ENCODE measurements around the gene AP3S2. TPM values are rescaled to one million over a fixed set of nuclear protein-coding genes. Genes with fewer than 3 reads are reported as not detected.

AP3S2 gene
- total RNA-seq, 1 experiment from 2014 or later = 35.7 TPM

DNA sequence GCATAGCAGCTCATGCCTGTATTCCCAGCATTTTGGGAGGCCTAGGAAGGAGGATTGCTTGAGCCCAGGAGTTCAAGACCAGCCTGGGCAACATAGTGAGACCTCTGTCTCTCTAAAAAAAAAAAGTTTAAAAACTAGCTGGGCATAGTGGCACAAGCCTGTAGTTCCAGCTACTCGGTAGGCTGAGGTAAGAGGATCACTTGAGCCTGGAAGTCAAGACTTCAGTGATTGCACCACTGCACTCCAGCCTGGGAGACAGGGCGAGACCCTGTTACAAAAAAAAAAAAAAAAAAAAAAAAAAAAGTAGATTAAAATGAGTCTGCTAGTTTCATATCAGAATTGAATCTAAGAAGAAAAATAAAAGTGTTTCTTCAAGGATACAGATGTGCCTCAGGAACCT is 46.7 kb downstream of the AP3S2 start (continued):
- TF ChIP-seq ZNF423 (CRISPR knock-in tag; IDR thresholded peaks at IDR 0.05) = no peak
- TF ChIP-seq, protein P1, sequence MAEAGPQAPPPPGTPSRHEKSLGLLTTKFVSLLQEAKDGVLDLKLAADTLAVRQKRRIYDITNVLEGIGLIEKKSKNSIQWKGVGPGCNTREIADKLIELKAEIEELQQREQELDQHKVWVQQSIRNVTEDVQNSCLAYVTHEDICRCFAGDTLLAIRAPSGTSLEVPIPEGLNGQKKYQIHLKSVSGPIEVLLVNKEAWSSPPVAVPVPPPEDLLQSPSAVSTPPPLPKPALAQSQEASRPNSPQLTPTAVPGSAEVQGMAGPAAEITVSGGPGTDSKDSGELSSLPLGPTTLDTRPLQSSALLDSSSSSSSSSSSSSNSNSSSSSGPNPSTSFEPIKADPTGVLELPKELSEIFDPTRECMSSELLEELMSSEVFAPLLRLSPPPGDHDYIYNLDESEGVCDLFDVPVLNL (CRISPR knock-in tag; IDR thresholded peaks at IDR 0.05; ENCODE audit: borderline replicate concordance, low read depth) = no peak
- TF ChIP-seq ESRRA (CRISPR knock-in tag; IDR thresholded peaks at IDR 0.05; ENCODE audit: borderline replicate concordance) = no peak
- TF ChIP-seq PREB (CRISPR knock-in tag; IDR thresholded peaks at IDR 0.05; ENCODE audit: borderline replicate concordance) = no peak
- no peak for TF ChIP-seq SOX15 (CRISPR knock-in tag; IDR thresholded peaks at IDR 0.05)
- no peak for TF ChIP-seq CREB1 (CRISPR knock-in tag; IDR thresholded peaks at IDR 0.05)

GRCh38 chr15:89845305-89845893 is 48.4 kb downstream of the AP3S2 start:
- Mint-ChIP-seq H3K27me3 (ENCODE audit: low read depth) (no peaks in the 10 kb centered on the region), H3K4me3 (no peak overlapping the region), H3K4me1 (no peaks in the 10 kb centered on the region), H3K27ac (no peak overlapping the region), H3K36me3 (peaks cover 19% of the 10 kb centered on the region), H3K9me3 (no peaks in the 10 kb centered on the region)
- no peak for ATAC-seq
- POLR2A ChIA-PET = no interaction called here
- no peak for DNase-seq (ENCODE audit: low spot score)
- CTCF ChIA-PET = no interaction called here
- TF ChIP-seq ZNF512 (CRISPR knock-in tag; IDR thresholded peaks at IDR 0.05; ENCODE audit: borderline replicate concordance) = no peak
- no peak for TF ChIP-seq EMX1 (CRISPR knock-in tag; IDR thresholded peaks at IDR 0.05)
- TF ChIP-seq, protein P2, sequence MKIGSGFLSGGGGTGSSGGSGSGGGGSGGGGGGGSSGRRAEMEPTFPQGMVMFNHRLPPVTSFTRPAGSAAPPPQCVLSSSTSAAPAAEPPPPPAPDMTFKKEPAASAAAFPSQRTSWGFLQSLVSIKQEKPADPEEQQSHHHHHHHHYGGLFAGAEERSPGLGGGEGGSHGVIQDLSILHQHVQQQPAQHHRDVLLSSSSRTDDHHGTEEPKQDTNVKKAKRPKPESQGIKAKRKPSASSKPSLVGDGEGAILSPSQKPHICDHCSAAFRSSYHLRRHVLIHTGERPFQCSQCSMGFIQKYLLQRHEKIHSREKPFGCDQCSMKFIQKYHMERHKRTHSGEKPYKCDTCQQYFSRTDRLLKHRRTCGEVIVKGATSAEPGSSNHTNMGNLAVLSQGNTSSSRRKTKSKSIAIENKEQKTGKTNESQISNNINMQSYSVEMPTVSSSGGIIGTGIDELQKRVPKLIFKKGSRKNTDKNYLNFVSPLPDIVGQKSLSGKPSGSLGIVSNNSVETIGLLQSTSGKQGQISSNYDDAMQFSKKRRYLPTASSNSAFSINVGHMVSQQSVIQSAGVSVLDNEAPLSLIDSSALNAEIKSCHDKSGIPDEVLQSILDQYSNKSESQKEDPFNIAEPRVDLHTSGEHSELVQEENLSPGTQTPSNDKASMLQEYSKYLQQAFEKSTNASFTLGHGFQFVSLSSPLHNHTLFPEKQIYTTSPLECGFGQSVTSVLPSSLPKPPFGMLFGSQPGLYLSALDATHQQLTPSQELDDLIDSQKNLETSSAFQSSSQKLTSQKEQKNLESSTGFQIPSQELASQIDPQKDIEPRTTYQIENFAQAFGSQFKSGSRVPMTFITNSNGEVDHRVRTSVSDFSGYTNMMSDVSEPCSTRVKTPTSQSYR (CRISPR knock-in tag; IDR thresholded peaks at IDR 0.05) = no peak
- TF ChIP-seq ZNF396 (CRISPR knock-in tag; IDR thresholded peaks at IDR 0.05; ENCODE audit: borderline replicate concordance) = no peak
- TF ChIP-seq, protein P3, sequence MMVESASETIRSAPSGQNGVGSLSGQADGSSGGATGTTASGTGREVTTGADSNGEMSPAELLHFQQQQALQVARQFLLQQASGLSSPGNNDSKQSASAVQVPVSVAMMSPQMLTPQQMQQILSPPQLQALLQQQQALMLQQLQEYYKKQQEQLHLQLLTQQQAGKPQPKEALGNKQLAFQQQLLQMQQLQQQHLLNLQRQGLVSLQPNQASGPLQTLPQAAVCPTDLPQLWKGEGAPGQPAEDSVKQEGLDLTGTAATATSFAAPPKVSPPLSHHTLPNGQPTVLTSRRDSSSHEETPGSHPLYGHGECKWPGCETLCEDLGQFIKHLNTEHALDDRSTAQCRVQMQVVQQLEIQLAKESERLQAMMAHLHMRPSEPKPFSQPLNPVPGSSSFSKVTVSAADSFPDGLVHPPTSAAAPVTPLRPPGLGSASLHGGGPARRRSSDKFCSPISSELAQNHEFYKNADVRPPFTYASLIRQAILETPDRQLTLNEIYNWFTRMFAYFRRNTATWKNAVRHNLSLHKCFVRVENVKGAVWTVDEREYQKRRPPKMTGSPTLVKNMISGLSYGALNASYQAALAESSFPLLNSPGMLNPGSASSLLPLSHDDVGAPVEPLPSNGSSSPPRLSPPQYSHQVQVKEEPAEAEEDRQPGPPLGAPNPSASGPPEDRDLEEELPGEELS (CRISPR knock-in tag; IDR thresholded peaks at IDR 0.05) = no peak
- TF ChIP-seq ARID4B (CRISPR knock-in tag; IDR thresholded peaks at IDR 0.05; ENCODE audit: borderline replicate concordance) = no peak
- no peak for TF ChIP-seq SOX15 (CRISPR knock-in tag; IDR thresholded peaks at IDR 0.05)
- TF ChIP-seq TEAD1 (CRISPR knock-in tag; IDR thresholded peaks at IDR 0.05) = no peak
- TF ChIP-seq CREM (CRISPR knock-in tag; IDR thresholded peaks at IDR 0.05) = no peak
- TF ChIP-seq ESRRA (CRISPR knock-in tag; IDR thresholded peaks at IDR 0.05; ENCODE audit: borderline replicate concordance) = no peak
- no peak for TF ChIP-seq ZNF317 (CRISPR knock-in tag; IDR thresholded peaks at IDR 0.05; ENCODE audit: borderline replicate concordance, low read depth)
- no peak for TF ChIP-seq ZNF232 (CRISPR knock-in tag; IDR thresholded peaks at IDR 0.05)
- no peak for TF ChIP-seq ETV6 (CRISPR knock-in tag; IDR thresholded peaks at IDR 0.05)
- TF ChIP-seq, protein P1 (CRISPR knock-in tag; IDR thresholded peaks at IDR 0.05; ENCODE audit: borderline replicate concordance, low read depth) = no peak
- TF ChIP-seq NR2C2 (CRISPR knock-in tag; IDR thresholded peaks at IDR 0.05) = no peak
- TF ChIP-seq ZNF219 (CRISPR knock-in tag; IDR thresholded peaks at IDR 0.05; ENCODE audit: borderline replicate concordance) = no peak
- no peak for TF ChIP-seq KAT7 (CRISPR knock-in tag; IDR thresholded peaks at IDR 0.05; ENCODE audit: borderline replicate concordance)
